ENCODE data around the gene NUAK1.

Gene NUAK1

DNA sequence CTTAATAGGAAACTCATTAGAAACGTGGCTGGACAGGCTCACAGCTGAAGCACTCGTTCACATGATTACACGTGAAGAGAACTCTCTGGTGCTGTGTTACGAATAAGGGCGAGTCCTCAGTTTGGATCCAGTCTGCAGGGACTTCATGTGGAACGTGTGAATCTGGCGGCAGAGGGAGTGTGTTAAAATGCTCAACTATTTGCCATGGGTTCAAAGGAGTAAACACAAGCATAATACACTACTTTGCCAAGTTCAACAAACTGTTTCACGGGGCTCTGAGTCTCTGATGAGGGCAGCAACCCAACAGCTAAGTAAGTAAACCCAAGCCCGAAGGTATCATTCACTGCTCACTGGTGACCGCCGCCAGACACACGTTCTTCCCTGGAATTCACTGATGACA lies 42.4 kb downstream of the NUAK1 start:
- DNase-seq (ENCODE audit: low read depth), result no peak
- no peak overlapping the region for H3K4me3 ChIP-seq (ENCODE audit: control insufficient read depth, low read depth, low read length)
- TF ChIP-seq CTCF (IDR thresholded peaks at IDR 0.05; ENCODE audit: control insufficient read depth, insufficient read depth, low read depth, low read length, missing control alignments), result no peak

- no peak for TF ChIP-seq CTCF (IDR thresholded peaks at IDR 0.05; ENCODE audit: control insufficient read depth, insufficient read depth, low read depth, low read length, missing control alignments)
- DNase-seq (ENCODE audit: low read depth), result no peak
- H3K4me3 ChIP-seq (ENCODE audit: control insufficient read depth, low read depth, low read length), result no peak overlapping the region
Measured at GRCh38 chr12:106094304-106094703, 44.5 kb downstream of the NUAK1 start.

DNA sequence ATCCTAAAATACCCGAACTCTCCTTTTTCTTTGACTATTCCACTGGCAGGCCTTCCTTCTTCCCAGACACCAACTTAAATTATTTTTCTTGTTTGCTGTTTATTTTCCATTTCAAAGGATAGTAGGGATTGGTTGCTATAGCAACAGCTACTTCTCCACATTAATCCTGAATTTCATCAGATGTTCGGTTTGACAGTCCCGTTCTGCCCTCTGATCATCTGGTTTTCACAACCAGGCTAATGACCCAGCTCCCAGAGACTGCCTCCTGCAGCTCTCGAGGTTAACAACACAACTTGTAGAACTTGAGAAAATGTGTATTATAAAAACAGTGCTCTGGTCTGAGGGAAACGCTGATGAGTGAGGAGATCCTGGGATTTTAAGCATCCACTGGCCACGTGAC lies 45.5 kb downstream of the NUAK1 start:
- H3K4me3 ChIP-seq (ENCODE audit: control insufficient read depth, low read depth, low read length), result no peak overlapping the region
- no peak for TF ChIP-seq CTCF (IDR thresholded peaks at IDR 0.05; ENCODE audit: control insufficient read depth, insufficient read depth, low read depth, low read length, missing control alignments)
- no peak for DNase-seq (ENCODE audit: low read depth)

DNA sequence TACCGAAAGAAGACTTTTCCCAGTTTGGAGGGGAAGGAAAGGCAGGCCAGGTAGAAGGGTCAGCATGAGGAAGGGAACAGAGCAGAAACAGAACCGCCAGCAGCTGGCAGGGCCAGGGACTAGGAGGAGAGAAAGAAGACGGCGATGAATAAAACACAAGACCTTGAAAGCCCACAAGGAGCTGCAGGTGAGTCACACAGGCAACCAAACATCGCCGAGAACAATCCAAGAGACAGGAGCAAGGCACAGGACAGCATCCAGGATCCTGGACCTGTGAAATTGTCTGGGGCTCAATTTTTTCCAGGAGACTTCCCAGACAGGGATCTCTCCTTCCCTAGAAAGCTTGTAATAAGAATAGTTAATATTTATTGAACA lies 47.3 kb downstream of the NUAK1 start:
- H3K4me3 ChIP-seq (ENCODE audit: control insufficient read depth, low read depth, low read length), result no peak overlapping the region
- DNase-seq (ENCODE audit: low read depth), result no peak
- TF ChIP-seq CTCF (IDR thresholded peaks at IDR 0.05; ENCODE audit: control insufficient read depth, insufficient read depth, low read depth, low read length, missing control alignments), result no peak

DNA sequence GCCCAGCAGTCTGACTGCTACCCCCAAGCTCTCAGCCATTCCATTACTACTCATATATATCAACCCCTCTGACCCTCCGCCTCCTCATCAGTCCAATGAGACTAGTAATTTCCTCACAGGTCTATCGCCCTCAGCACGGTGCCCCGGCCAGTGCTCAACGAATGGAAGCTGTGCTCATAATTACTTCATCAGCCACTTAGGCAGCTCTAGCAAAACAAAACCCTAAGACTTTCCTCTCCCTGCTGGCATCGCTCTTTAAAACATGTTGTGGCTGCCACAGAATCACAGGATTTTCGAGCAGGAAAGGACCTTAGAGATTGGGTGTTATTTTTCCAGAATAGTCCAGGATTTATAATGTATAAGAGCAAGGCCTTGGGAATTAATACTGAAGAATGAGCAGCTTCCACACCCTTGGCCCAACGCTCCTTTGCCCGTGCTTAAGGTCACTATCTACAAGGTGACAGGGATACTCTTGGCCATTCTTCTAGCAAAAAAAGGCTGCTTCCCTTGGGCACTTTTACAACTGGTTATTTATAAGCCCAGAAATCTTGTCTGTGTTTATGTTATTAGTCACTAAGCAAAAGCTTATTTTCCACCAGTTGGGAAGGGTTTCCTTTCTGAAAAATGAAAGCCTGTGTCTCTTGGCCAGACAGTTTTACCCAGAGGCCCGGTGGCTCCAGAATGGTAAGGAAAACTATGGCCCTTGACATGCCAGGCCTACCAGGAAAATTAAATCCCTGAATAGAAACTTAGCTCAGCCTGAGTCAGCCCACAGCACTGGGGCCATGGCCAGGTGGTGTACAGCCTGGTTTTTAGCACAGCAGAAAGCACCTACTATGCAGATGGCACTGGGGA lies 47.9 kb downstream of the NUAK1 start:
- no peak for TF ChIP-seq CTCF (IDR thresholded peaks at IDR 0.05; ENCODE audit: control insufficient read depth, insufficient read depth, low read depth, low read length, missing control alignments)
- peak; percentile 77 for DNase-seq (ENCODE audit: low read depth)
- H3K4me3 ChIP-seq (ENCODE audit: control insufficient read depth, low read depth, low read length), result no peak overlapping the region

- DNase-seq (ENCODE audit: low read depth), result no peak
- no peak overlapping the region for H3K4me3 ChIP-seq (ENCODE audit: control insufficient read depth, low read depth, low read length)
- TF ChIP-seq CTCF (IDR thresholded peaks at IDR 0.05; ENCODE audit: control insufficient read depth, insufficient read depth, low read depth, low read length, missing control alignments), result no peak
Measured at GRCh38 chr12:106089935-106090334, 48.8 kb downstream of the NUAK1 start.

Measured in AG09309 (cell line).